ENCODE data around the gene ZNF195.
"Not testable (repeated sequence)": the region's sequence is repeated elsewhere in the genome, so short reads cannot be mapped to it uniquely, and the experiment has no call there.

Gene ZNF195

GRCh38 chr11:3353066-3353465, 25.9 kb downstream of the ZNF195 start:
- no peak for DNase-seq

- DNase-seq = no peak
These were observed 31.8 kb downstream of the ZNF195 start for GRCh38 chr11:3347127-3347526.

- no peak for DNase-seq
These were observed 32.4 kb downstream of the ZNF195 start for GRCh38 chr11:3346587-3346986.

GRCh38 chr11:3345736-3346135, 33.2 kb downstream of the ZNF195 start:
- no peak for DNase-seq

GRCh38 chr11:3344327-3345174, 34.4 kb downstream of the ZNF195 start:
- no peak for DNase-seq

- DNase-seq = no peak
These were observed 36.2 kb downstream of the ZNF195 start for GRCh38 chr11:3342709-3343108.

DNA sequence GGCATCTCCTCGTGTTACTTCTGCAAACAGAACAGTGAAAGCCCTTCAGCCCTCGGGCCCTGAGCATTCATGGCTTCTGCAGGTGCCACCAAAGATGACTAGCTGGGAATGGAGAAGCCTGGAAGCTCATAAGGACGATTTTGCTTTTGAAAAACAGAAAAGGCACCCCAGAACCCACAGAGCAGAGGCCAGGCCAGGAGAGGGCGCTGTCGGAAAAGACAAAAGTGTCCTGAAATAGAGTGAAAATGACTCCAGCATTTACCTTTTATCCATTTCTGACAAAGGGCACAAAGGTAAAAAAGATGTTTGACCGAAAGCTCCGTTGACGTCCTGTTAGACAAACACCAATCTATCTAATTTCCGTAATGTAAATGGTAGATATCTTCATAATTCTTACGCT, 37.6 kb downstream of the ZNF195 start:
- DNase-seq = peak in 11 of 56 donors; percentile 2 to 59 (median 11)

- DNase-seq = no peak
These were observed 38.9 kb downstream of the ZNF195 start for GRCh38 chr11:3340025-3340424.

- DNase-seq = no peak
These were observed 39.7 kb downstream of the ZNF195 start for GRCh38 chr11:3339340-3339624.

GRCh38 chr11:3338569-3339339, 40.2 kb downstream of the ZNF195 start:
- DNase-seq = no peak

- DNase-seq = not testable (repeated sequence)
These were observed 42.5 kb downstream of the ZNF195 start for GRCh38 chr11:3336420-3336819.

GRCh38 chr11:3333157-3333556, 45.8 kb downstream of the ZNF195 start:
- not testable (repeated sequence) for DNase-seq

GRCh38 chr11:3331078-3331477, 47.9 kb downstream of the ZNF195 start:
- DNase-seq = not testable (repeated sequence)

DNA sequence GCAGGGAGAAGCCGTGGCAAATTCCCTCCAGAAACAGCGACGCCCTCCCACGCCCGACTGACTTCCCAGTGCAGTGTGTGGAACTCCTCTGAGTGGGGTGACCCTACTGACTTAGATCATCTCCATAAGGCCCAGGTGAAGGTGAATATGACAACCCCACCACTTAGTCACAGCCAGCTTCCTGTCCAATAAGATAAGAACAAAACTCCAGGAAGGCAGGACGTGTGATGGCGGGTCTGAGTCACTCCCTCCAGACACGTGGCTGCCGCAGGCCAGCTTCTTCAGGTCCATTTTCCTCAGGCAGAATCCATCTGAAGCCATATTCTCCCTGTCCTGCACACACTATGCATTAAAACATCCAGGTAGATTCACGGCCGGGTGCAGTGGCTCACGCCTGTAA, 48.9 kb downstream of the ZNF195 start:
- not testable (repeated sequence) for DNase-seq

- not testable (repeated sequence) for DNase-seq
These were observed 50.4 kb downstream of the ZNF195 start for GRCh38 chr11:3328503-3328902.

DNA sequence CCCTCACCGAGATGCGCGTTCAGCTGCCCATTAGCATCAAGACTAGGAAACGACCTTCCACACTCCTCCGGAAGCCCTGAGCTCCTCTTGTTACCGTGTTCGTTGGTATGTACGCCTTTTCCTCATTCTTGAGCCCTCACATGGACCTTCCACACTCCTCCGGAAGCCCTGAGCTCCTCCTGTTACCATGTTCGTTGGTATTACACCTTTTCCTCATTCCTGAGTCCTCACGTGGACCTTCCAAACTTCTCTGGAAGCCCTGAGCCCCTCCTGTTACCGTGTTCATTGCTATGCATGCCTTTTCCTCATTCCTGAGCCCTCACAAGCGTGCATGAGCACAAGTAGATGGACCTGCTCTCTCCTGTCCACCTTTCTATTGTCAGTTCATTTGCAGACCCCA, 52.5 kb downstream of the ZNF195 start:
- not testable (repeated sequence) for DNase-seq

- DNase-seq = not testable (repeated sequence)
These were observed 54.2 kb downstream of the ZNF195 start for GRCh38 chr11:3324724-3325123.

All from nucleus accumbens (tissue), 56 donors.